ENCODE measurements around the gene ANKRD44.

ANKRD44 gene

GRCh38 chr2:197149546-197149945 is 161.0 kb downstream of the ANKRD44 start:
- no peaks in the 10 kb centered on the region for H3K36me3 ChIP-seq (ENCODE audit: control insufficient read depth in 1 of 2, insufficient read depth in 2 of 2, low read depth in 1 of 2, low read length in 2 of 2)
- no peak overlapping the region for H4K91ac ChIP-seq (ENCODE audit: low read length)
- no peak overlapping the region for H2AFZ ChIP-seq (ENCODE audit: low read depth, low read length)
- no peak overlapping the region for H2BK5ac ChIP-seq (ENCODE audit: low read depth, low read length, poor library complexity, severe bottlenecking)
- no peak overlapping the region for H3K27ac ChIP-seq (ENCODE audit: low read length, poor library complexity, severe bottlenecking)
- H3K4me2 ChIP-seq (ENCODE audit: low read length, poor library complexity, severe bottlenecking), result no peak overlapping the region
- H3K9ac ChIP-seq (ENCODE audit: low read length), result no peak overlapping the region
- no peaks in the 10 kb centered on the region for H3K9me3 ChIP-seq (ENCODE audit: control insufficient read depth, low read length)
- no peak overlapping the region for H4K8ac ChIP-seq (ENCODE audit: low read length)
- no peak for DNase-seq
- H2BK12ac ChIP-seq (ENCODE audit: low read length in 2 of 2), result no peak overlapping the region
- H2AK5ac ChIP-seq (ENCODE audit: low read length, severe bottlenecking), result no peak overlapping the region
- H2BK120ac ChIP-seq (ENCODE audit: low read depth, low read length), result no peak overlapping the region
- H3K4ac ChIP-seq (ENCODE audit: low read depth in 1 of 2, low read length in 2 of 2), result no peak overlapping the region
- H2BK15ac ChIP-seq (ENCODE audit: low read depth, poor library complexity, severe bottlenecking), result no peak overlapping the region
- no peak overlapping the region for H3K4me3 ChIP-seq (ENCODE audit: insufficient read depth in 1 of 2, low read depth in 1 of 2, low read length in 2 of 2)
- H3K4me1 ChIP-seq (ENCODE audit: control insufficient read depth, insufficient read depth, low read depth, low read length), result peaks cover 3% of the 10 kb centered on the region
- H3K27me3 ChIP-seq (ENCODE audit: control insufficient read depth in 1 of 2, insufficient read depth in 1 of 2, low read length in 2 of 2), result no peaks in the 10 kb centered on the region
- H3K18ac ChIP-seq (ENCODE audit: low read depth in 1 of 2, low read length in 2 of 2), result no peak overlapping the region
- H3K79me1 ChIP-seq (replicated peaks; ENCODE audit: low read length, poor library complexity, severe bottlenecking), result no peaks in the 10 kb centered on the region
- no peak overlapping the region for H3K23ac ChIP-seq (ENCODE audit: low read length in 2 of 2)
- H3K14ac ChIP-seq (ENCODE audit: low read length in 2 of 2), result no peak overlapping the region
- 99% methylated on average over 4 of the region's 4 CpGs for WGBS

- Histone ChIP-seq H3K79me1 (replicated peaks; ENCODE audit: low read length, poor library complexity, severe bottlenecking) (no peaks in the 10 kb centered on the region), H2BK15ac (ENCODE audit: low read depth, poor library complexity, severe bottlenecking) (no peak overlapping the region), H2BK12ac (ENCODE audit: low read length in 2 of 2) (no peak overlapping the region), H4K8ac (ENCODE audit: low read length) (no peak overlapping the region), H2AK5ac (ENCODE audit: low read length, severe bottlenecking) (no peak overlapping the region), H3K27me3 (ENCODE audit: control insufficient read depth in 1 of 2, insufficient read depth in 1 of 2, low read length in 2 of 2) (no peaks in the 10 kb centered on the region), H3K14ac (ENCODE audit: low read length in 2 of 2) (no peak overlapping the region), H3K4me3 (ENCODE audit: insufficient read depth in 1 of 2, low read depth in 1 of 2, low read length in 2 of 2) (no peak overlapping the region), H4K91ac (ENCODE audit: low read length) (no peak overlapping the region), H2BK120ac (ENCODE audit: low read depth, low read length) (no peak overlapping the region), H3K23ac (ENCODE audit: low read length in 2 of 2) (no peak overlapping the region), H3K4me1 (ENCODE audit: control insufficient read depth, insufficient read depth, low read depth, low read length) (peaks cover 3% of the 10 kb centered on the region), H2BK5ac (ENCODE audit: low read depth, low read length, poor library complexity, severe bottlenecking) (no peak overlapping the region), H3K4ac (ENCODE audit: low read depth in 1 of 2, low read length in 2 of 2) (no peak overlapping the region), H3K9me3 (ENCODE audit: control insufficient read depth, low read length) (no peaks in the 10 kb centered on the region), H3K9ac (ENCODE audit: low read length) (no peak overlapping the region), H3K18ac (ENCODE audit: low read depth in 1 of 2, low read length in 2 of 2) (no peak overlapping the region), H3K27ac (ENCODE audit: low read length, poor library complexity, severe bottlenecking) (no peak overlapping the region), H3K4me2 (ENCODE audit: low read length, poor library complexity, severe bottlenecking) (no peak overlapping the region), H3K36me3 (ENCODE audit: control insufficient read depth in 1 of 2, insufficient read depth in 2 of 2, low read depth in 1 of 2, low read length in 2 of 2) (no peaks in the 10 kb centered on the region), H2AFZ (ENCODE audit: low read depth, low read length) (no peak overlapping the region)
- no CpG with 5 or more reads among the region's 1 CpG for WGBS
- no peak for DNase-seq
These were observed 162.2 kb downstream of the ANKRD44 start for GRCh38 chr2:197148401-197148800.

GRCh38 chr2:197147942-197148341 is 162.6 kb downstream of the ANKRD44 start:
- no peak overlapping the region for H2BK120ac ChIP-seq (ENCODE audit: low read depth, low read length)
- H3K4ac ChIP-seq (ENCODE audit: low read depth in 1 of 2, low read length in 2 of 2), result no peak overlapping the region
- no peak overlapping the region for H2BK15ac ChIP-seq (ENCODE audit: low read depth, poor library complexity, severe bottlenecking)
- H2AFZ ChIP-seq (ENCODE audit: low read depth, low read length), result no peak overlapping the region
- H2AK5ac ChIP-seq (ENCODE audit: low read length, severe bottlenecking), result no peak overlapping the region
- no peak overlapping the region for H2BK5ac ChIP-seq (ENCODE audit: low read depth, low read length, poor library complexity, severe bottlenecking)
- no peaks in the 10 kb centered on the region for H3K27me3 ChIP-seq (ENCODE audit: control insufficient read depth in 1 of 2, insufficient read depth in 1 of 2, low read length in 2 of 2)
- no peak overlapping the region for H2BK12ac ChIP-seq (ENCODE audit: low read length in 2 of 2)
- no peak overlapping the region for H3K27ac ChIP-seq (ENCODE audit: low read length, poor library complexity, severe bottlenecking)
- no peak for DNase-seq
- H3K4me2 ChIP-seq (ENCODE audit: low read length, poor library complexity, severe bottlenecking), result no peak overlapping the region
- H3K4me3 ChIP-seq (ENCODE audit: insufficient read depth in 1 of 2, low read depth in 1 of 2, low read length in 2 of 2), result no peak overlapping the region
- H3K9ac ChIP-seq (ENCODE audit: low read length), result no peak overlapping the region
- H4K91ac ChIP-seq (ENCODE audit: low read length), result no peak overlapping the region
- H3K18ac ChIP-seq (ENCODE audit: low read depth in 1 of 2, low read length in 2 of 2), result no peak overlapping the region
- no peaks in the 10 kb centered on the region for H3K79me1 ChIP-seq (replicated peaks; ENCODE audit: low read length, poor library complexity, severe bottlenecking)
- peaks cover 2% of the 10 kb centered on the region for H3K4me1 ChIP-seq (ENCODE audit: control insufficient read depth, insufficient read depth, low read depth, low read length)
- H4K8ac ChIP-seq (ENCODE audit: low read length), result no peak overlapping the region
- no peaks in the 10 kb centered on the region for H3K36me3 ChIP-seq (ENCODE audit: control insufficient read depth in 1 of 2, insufficient read depth in 2 of 2, low read depth in 1 of 2, low read length in 2 of 2)
- no peak overlapping the region for H3K23ac ChIP-seq (ENCODE audit: low read length in 2 of 2)
- H3K9me3 ChIP-seq (ENCODE audit: control insufficient read depth, low read length), result no peaks in the 10 kb centered on the region
- 95% methylated on average over 3 of the region's 4 CpGs for WGBS
- no peak overlapping the region for H3K14ac ChIP-seq (ENCODE audit: low read length in 2 of 2)

DNA sequence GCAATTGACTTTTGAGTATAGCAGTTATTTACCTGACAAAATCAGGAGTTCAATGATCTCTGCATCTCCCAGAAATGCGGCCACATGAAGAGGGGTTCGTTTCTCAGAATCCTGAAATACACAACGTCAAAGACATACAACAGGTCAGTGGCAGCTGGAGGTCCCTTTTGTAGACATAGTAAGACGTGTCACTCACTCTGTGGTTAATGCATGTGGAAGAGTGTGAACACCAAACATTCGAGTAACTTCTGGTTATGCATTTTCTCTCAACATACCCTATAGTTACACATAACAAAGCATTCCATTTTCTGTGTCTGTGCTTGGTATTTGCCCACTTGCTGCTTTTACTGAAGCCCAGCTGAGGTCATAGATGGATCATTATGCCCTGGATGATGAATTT is 163.6 kb downstream of the ANKRD44 start:
- no peak overlapping the region for H2BK15ac ChIP-seq (ENCODE audit: low read depth, poor library complexity, severe bottlenecking)
- no peaks in the 10 kb centered on the region for H3K79me1 ChIP-seq (replicated peaks; ENCODE audit: low read length, poor library complexity, severe bottlenecking)
- H3K4me2 ChIP-seq (ENCODE audit: low read length, poor library complexity, severe bottlenecking), result no peak overlapping the region
- H3K23ac ChIP-seq (ENCODE audit: low read length in 2 of 2), result no peak overlapping the region
- no peak overlapping the region for H3K9ac ChIP-seq (ENCODE audit: low read length)
- H3K18ac ChIP-seq (ENCODE audit: low read depth in 1 of 2, low read length in 2 of 2), result no peak overlapping the region
- no peak overlapping the region for H2AFZ ChIP-seq (ENCODE audit: low read depth, low read length)
- no peak overlapping the region for H3K4ac ChIP-seq (ENCODE audit: low read depth in 1 of 2, low read length in 2 of 2)
- no peaks in the 10 kb centered on the region for H3K9me3 ChIP-seq (ENCODE audit: control insufficient read depth, low read length)
- no peak overlapping the region for H3K27ac ChIP-seq (ENCODE audit: low read length, poor library complexity, severe bottlenecking)
- H3K14ac ChIP-seq (ENCODE audit: low read length in 2 of 2), result no peak overlapping the region
- H3K36me3 ChIP-seq (ENCODE audit: control insufficient read depth in 1 of 2, insufficient read depth in 2 of 2, low read depth in 1 of 2, low read length in 2 of 2), result no peaks in the 10 kb centered on the region
- no peak overlapping the region for H2BK5ac ChIP-seq (ENCODE audit: low read depth, low read length, poor library complexity, severe bottlenecking)
- H3K27me3 ChIP-seq (ENCODE audit: control insufficient read depth in 1 of 2, insufficient read depth in 1 of 2, low read length in 2 of 2), result no peaks in the 10 kb centered on the region
- no peak overlapping the region for H4K91ac ChIP-seq (ENCODE audit: low read length)
- no peaks in the 10 kb centered on the region for H3K4me1 ChIP-seq (ENCODE audit: control insufficient read depth, insufficient read depth, low read depth, low read length)
- no peak overlapping the region for H3K4me3 ChIP-seq (ENCODE audit: insufficient read depth in 1 of 2, low read depth in 1 of 2, low read length in 2 of 2)
- no peak overlapping the region for H2AK5ac ChIP-seq (ENCODE audit: low read length, severe bottlenecking)
- no peak overlapping the region for H2BK120ac ChIP-seq (ENCODE audit: low read depth, low read length)
- H2BK12ac ChIP-seq (ENCODE audit: low read length in 2 of 2), result no peak overlapping the region
- no peak overlapping the region for H4K8ac ChIP-seq (ENCODE audit: low read length)
- WGBS, result 76% methylated on average over 5 of the region's 5 CpGs
- no peak for DNase-seq
